Islet precursor cell (in vitro differentiated cells): ENCODE results near the gene EGFR.

ENCODE experiments used
- DNase-seq: peaks from one replicate; pipeline ENCODE4 v3.0.0-alpha.2; 2018

Gene EGFR

GRCh38 chr7:55258631-55259030, 239.8 kb downstream of the EGFR start:
- peak; percentile 12 for DNase-seq

- DNase-seq, result no peak
Measured at GRCh38 chr7:55260171-55260570, 241.4 kb downstream of the EGFR start.

- no peak for DNase-seq
Measured at GRCh38 chr7:55260676-55261385, 242.0 kb downstream of the EGFR start.
